Stimulated activated CD8-positive, alpha-beta memory T cell treated with anti-CD3 and anti-CD28 coated beads, Interleukin-4, amount 100 ng/mL, for 1 hour (primary cell): ENCODE measurements around the gene MTHFD2.
"Not testable (repeated sequence)": the region's sequence is repeated elsewhere in the genome, so short reads cannot be mapped to it uniquely, and the experiment has no call there.

ENCODE experiments used
- DNase-seq, 2 donors: peaks; one replicate each; pipeline ENCODE4 v3.0.0-alpha.2; 2020; ENCODE audit warnings: low read depth in 2 of 2, low spot score in 1 of 2

The MTHFD2 gene

DNA sequence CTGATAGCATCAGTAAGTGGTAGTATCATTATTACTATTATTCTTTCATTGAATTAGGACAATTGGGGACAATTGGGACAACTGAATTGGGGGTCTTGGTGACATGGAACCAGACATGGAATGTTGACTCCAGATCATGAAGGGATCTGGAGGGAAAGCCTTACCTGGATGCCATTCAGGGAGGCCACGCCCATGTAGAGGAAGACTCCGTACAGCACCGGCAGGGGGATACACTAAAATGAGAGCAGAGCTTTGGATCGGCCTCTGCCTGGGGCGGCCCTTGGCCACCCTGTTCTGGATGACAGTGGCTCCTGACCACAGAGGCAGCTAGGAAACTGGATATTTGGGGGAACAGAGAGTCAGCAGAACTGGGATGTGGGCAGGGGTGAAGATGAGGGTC, 29.2 kb downstream of the MTHFD2 start:
- no peak for DNase-seq

DNA sequence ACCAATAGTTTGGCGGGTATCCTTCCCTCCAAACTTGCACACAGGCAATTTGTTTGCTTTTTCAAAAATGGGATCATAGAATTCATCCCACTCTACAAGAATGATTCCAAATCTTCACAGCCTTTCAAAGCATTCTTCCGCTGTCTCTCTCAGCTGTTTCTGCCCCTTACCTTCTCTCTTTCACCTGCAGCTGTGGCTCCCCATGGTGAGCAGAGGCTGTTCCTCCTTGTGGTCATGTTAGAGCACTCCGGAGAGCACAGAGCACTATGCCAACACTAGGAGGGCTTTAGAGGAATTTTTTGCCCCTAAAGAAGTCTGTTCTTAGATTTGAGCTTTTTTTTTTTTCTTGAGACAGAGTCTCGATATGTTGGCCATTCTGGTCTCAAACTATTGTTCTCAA, 30.4 kb downstream of the MTHFD2 start:
- DNase-seq = no peak

DNA sequence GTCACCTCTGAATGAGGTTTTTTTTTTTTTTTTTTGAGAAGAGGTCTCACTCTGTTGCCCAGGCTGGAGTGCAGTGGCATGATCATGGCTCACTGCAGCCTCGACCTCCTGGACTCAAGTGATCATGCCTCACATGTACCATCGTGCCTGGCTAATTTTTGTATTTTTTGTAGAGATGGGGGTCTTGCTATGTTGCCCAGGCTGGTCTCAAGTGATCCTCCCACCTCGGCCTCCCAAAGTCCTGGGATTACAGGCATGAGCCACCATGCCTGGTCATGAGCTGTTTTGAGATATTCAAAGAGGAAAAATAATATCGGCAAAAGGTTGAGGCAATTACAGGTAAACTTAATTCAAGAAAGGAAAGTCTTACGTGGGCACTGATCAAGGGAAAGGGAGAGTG, 31.4 kb downstream of the MTHFD2 start:
- DNase-seq = not testable (repeated sequence)

DNA sequence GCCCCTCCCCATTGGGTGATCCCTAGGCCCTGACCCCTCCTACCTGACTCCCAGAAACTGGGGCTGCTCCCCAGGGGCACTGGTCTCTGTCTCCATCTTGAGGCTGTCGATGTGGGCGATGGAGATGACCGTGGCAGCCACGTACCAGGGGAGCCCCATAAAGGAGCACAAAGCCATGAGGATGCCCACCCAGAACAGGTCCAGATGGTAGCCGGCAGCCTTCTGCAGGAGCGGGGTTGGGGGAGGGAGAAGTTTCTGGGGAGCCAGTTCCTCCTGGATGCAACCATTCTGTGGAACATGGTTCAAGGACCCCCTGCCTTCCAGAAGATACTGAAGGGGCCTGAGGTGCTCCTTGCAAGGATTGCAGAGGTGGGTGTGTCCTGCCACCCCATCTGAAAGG, 34.0 kb downstream of the MTHFD2 start:
- DNase-seq = no peak

DNA sequence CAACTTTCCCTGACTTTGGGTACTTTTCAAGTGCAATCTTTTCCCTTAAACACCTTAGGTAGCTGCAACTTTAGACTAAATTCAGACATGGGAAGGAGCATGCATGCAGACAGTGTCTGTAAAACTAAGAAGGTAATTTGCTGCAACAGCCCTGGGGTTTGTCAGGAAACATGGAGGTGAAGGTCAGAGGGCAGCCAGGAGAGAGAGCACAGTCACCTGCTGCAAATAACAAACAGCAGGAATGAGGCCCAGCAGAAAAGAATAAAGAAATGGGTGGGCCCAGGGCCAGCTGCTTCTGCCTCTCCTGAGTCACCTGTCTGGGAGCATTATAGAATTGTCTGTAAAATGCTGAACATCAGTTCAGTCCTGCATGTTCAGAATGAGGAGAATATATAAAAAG, 35.2 kb downstream of the MTHFD2 start:
- no peak for DNase-seq

DNA sequence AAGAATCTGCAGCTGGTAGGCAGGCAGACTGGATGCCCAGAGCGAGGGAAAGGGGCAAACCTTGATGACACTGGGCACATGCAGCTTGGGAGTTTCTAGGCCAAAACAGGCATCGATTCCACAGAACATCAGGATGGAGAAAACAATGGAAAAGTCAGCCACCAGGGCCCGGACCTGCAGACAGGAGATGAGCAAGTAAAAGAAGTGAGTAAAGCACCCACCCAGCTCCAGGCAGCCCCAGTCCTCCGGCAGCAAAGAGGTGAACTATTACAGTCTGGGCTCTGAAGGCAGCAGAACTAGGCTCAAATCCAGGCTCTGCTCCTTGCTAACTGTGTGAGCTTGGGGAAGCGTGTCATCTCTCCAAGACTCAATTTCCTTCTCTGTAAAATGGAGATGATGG, 36.6 kb downstream of the MTHFD2 start:
- DNase-seq = no peak

DNA sequence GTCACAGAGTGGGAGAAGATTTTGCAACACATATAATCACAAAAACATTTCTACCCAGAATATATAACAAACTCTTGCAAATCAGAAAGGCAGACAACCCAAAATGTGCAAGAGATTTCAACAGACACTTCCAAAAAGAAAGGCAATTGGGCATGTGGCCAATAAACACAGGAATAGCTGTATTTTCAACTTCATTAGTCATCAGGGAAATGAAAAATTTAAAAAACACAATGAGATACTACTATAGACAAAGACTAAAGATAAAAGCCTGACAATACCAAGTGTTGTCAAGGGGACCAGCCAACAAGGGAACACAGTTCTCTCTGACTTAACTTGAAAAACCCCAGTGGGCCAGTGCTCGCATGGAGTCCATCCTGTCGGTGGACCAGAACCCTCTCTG, 40.5 kb downstream of the MTHFD2 start:
- DNase-seq = no peak

DNA sequence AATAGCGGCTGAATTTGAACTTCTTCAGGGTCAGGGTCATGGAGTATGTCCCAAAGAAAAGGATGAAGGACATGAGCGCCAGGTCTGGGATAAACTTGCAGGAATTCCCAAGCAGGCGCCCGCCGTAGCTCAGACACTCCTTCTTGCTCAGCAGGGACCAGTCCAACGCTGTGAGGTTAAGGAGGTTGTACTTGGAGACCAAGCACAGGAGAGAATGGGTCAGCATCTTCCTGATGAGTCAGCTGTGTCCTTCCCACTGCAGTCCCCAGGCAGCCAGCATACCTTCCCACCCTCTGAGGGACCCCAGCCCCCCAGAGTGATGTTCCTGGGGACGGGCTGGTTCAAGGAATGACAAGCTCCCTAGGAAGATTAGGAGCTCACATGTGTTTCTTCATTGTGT, 40.9 kb downstream of the MTHFD2 start:
- DNase-seq = no peak

DNA sequence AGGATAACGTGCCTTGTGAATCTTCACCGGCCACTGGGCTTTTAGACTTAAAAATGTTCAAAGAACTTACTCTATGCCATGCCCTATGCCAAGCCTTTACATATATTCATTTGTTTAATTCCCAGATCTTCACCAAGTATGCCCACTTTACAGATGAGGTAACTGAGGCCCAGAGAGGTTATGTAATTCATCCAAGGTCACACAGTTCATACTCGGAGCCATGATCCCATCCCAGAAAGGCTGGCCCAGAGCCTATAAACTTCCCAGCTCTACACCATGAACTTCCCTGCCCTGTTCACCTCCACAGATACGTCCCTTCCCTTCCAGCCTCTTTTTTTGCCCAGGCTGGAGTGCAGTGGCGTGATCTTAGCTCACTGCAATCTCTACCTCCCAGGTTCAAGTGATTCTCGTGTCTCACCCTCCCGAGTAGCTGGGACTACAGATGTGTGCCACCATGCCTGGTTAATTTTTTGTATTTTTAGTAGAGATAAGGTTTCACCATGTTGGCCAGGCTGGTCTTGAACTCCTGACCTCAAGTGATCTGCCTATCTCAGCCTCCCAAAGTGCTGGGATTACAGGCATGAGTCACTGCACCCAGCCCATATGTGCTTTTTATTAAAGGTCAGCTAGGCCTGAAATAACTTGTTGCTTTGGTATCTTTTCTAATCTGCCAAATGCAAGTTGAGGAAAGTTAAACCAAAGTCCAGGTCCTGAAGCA, 44.1 kb downstream of the MTHFD2 start:
- DNase-seq = no peak

DNA sequence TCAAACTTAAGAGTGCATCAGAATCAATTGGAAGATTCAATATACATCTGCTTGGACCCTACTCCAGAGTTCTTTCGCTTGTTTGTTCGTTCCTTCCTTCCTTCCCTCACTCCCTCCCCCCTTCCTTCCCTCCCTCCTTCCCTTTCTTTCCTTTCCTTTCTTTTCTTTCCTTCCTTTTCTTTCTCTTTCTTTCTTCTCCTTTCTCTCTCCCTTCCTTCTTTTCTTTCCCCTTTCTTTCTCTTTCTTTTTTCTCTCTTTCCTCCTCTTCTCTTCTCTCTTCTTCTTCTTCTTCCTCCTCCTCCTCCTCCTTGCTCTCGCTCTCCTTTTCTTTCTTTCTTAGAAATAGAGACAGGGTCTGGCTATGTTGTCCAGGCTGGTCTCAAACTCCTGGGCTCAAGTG, 45.9 kb downstream of the MTHFD2 start:
- no peak for DNase-seq

DNA sequence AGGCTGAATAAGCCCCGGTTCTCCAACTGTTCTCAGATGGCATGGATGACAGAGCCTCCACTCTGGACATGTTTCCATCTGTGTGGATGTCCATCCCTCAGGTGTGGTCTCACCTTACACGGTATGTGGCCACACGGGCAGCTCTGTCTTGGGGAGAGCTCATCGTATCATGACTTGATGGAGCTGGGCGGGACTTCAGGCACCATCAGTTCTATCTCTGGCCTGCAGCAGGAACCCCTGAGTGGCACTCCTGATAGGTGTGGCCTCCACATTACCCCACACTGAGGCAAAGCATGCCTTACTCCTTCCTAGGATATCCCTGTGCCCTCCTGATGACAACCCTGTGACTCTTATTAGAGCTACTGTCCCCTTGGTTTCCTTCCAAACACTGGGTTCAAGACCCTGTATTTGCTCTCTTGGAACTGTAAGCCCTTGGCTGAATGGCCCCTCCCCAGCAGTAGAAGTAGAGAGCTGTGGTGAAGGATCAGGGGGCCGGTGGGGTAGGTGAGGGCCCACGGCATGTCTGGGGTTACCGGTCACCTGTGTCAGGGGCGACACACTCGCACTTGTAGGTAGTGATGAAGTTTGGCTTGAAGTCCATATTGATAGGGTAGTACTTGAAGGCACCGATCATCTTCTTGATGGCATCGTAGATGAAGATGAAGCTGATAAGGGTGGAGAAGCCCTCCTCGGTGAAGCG, 48.2 kb downstream of the MTHFD2 start:
- no peak for DNase-seq

DNA sequence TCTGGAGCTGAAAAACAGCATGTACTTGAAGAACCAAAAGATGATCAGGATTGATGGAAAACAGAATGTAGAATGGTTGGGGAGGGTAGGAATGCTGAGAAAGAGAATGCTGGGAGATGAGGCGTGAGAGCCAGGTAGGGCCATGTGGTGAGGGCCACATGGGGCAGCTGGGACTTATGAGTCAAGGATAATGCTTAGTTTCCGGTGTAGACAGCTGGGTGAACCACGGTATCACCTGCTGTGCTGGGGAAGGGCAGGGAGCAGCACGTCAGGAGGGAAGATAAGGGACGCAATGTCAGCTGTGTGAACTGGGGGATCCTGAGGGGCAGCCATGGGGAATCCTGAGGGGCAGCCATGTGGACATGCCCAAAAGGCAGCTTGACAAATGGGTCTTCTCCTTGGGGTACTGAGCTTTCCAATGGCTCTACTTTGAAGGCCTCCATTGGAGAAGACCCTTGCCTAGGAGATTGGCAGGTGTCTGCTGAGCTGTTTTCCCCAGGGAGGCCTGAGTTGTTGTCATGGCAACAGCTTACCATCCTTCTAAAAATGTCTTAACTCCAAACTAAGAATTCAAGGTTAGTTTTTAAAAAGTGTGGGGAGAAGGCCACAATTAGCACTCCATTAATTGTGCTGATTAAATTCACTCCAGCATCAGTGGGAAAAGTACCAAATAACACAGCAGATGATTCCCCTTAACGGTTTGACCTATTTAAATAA, 51.1 kb downstream of the MTHFD2 start:
- DNase-seq = no peak

DNA sequence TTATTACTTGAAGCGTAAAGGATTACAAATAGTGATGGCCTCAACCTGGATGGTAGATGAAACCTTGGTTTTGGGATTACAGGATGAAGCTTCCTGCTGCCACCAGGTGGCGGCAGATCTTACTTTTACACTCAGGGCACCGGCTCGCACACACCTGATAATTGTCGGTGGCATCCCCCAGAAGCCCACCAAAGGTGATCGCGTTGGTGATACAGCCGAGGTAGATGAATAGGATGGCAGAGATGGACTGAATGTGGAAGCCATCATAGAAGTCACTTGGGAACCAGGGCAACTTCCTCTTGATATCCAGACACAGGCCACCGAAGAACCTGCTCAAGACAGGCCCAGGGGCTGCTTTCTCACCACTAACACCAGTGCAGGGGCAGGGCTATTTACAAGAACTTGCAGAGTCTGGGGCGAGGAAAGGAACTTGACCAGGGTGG, 51.8 kb downstream of the MTHFD2 start:
- DNase-seq = peak; percentile 8 to 17

DNA sequence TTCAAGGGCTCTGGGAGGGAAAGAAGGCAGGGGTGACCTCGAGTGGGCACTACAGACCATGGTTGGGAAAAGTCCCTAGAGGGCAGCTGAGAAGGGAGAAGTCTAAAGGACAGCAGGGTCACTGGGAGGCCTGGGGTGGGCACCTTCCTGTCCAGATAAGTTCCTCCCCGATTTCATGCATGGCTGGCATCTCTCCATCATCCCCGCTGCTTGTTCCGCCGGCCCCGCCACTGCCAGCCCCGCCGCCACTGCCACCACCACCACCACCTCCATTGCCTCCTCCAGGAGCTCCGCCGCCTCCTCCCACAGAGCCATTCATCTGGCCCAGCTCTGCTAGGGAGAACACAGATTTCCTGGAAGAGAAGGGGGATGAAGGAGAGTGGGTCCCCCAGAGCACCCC, 53.6 kb downstream of the MTHFD2 start:
- no peak for DNase-seq

DNA sequence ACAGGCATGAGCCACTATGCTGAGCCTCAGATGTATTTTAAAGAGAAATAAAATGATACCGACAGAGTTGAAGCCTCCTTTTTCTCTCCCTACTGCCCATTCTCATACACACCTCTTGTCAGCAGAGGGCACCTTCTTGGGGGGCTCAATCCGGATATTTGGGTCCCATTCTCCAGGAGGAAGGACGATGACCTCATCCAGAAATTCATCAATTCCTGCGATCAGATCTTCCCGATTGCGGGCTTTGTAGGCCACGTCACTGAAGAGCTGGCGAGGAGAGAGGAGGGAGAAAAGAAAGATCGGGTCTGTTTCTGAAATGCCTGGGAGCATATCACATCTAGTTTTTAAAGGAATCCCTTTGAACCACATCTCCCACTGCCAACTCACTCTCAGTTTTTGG, 54.4 kb downstream of the MTHFD2 start:
- DNase-seq = no peak

DNA sequence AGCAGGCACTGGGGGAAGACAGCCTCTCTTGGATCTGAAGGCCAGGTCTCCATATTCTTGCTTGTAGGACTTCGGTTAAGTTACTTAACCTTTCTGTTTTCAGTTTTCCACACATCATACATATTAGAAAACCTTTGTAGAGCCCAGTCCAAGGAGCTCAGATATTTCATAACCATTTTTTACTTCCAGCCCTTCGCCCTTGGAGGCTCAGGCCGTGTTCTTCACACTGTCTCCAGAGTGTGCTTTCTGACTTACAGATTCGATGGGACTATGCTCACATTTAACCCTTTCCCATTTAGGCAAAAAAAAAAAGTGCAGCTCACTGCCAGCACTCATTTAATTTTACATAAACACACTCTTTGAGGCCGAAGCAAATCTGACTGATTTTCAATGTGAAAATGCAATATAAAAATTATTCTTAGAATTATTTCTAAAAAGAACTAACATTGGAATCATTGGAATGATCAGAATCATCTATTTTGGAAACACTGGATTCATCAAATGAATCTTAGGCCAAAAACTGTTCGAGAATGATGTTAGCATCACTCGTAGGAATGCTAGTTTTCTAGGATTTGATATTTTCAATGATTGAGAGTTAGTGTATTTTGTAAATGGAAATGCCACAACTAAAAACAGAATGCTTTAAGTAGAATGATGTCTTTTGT, 55.0 kb downstream of the MTHFD2 start:
- DNase-seq = no peak

DNA sequence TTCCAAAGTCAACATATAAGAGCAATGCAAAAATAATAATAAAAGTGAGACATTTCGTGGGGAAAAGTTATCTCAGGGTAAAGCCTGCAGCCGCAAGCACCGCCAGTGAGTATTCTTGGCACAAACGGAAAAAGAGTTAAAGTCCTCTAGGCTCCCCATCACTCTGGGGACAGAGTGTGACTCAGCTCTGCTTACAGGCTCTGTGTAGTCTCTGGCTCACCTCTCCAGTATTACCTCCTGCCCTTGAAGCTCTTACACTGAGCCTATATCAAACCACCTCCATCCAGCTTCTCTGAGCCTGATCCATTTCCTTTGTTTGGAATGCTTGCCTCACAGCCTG, 55.5 kb downstream of the MTHFD2 start:
- no peak for DNase-seq

DNA sequence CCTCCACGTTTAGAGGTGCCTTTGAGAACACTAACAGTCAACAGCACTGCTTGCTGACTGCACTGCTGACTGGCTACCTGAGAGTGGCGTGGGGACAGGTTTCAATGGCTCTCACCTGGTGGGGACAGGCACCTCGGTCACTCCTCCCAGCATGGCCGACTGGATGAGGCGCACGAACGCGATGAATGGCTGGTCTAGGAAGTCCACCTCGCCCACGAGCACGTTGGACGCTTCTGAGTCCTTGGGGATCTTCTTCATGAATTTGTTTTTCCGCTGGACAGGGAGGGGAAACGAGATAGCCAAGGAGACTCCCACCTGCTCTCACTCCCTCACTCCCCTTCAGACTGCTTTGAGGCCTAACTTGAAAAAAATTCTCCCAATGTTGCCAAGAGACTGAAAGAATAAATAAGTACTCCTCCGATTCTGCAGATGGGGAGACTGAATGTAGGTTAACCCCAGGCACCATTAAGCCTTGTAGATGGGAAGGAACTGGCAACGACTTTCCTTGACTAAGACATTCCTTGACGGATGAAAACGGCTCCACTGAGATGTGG, 57.3 kb downstream of the MTHFD2 start:
- no peak for DNase-seq

DNA sequence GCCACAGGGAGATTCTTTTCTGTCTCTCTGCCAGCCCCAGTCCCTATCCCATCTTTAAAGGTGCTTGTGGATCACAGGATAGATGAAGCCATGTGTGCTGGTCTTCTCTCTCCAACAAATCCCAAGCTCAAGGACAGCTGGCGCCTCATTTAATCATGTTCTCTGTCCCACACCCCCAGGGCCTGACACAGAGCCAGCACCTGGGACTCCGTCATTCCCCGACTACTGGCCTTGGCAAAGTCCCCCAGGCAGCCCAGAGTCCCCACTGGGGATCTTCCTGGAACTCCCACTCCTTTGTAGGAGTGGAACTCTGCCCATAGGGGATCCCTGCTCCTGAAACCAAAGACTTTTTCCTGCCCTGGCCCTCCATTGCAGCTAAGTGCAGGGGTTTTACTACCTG, 60.8 kb downstream of the MTHFD2 start:
- no peak for DNase-seq

DNA sequence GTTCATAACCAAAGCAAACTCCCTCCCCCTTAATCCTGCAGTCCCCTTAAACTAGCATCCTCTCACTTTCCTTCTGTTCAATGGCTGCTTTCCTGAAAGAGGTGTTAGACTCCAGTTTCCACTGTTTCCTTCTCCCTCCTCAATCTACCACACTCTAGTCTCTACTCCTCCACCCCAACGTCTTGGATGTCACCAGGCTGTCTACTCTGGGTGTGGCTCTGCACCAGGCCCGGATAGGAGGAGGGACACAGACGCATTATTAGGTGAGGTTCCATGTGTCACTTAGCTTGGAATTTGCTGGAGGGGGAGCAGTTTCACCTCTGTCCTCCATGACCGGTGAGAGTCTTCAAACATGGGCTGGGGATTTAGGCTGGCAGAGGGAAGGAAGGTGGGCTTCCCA, 61.3 kb downstream of the MTHFD2 start:
- no peak for DNase-seq

DNA sequence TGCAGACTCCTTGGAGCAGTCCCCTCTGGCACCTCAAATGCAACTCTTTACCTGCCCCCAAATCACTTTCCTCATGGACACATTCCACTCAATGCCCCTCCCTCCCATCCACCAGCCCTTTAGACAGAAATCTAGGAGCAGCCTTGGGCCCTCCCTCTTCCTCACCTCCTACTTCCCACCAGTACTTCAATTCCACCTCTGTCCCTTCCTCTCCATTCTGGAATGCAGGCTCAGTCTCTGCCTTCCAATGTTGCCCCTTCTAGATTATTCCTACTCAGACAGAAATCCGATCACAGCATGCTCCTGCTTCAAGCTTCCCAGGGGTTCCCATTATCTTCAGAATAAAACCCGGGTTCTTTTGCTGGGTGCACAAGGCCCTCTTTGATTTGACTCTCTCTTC, 62.1 kb downstream of the MTHFD2 start:
- no peak for DNase-seq
